ENCODE results near the gene PLS3. TPM values are rescaled to one million over a fixed set of nuclear protein-coding genes. Genes with fewer than 3 reads are reported as not detected.
"Not testable (repeated sequence)": the region's sequence is repeated elsewhere in the genome, so short reads cannot be mapped to it uniquely, and the experiment has no call there.

PLS3 gene
- total RNA-seq, 3 donors from 2014 or later, result 64.6 to 79.5 (median 69.4) TPM

DNA sequence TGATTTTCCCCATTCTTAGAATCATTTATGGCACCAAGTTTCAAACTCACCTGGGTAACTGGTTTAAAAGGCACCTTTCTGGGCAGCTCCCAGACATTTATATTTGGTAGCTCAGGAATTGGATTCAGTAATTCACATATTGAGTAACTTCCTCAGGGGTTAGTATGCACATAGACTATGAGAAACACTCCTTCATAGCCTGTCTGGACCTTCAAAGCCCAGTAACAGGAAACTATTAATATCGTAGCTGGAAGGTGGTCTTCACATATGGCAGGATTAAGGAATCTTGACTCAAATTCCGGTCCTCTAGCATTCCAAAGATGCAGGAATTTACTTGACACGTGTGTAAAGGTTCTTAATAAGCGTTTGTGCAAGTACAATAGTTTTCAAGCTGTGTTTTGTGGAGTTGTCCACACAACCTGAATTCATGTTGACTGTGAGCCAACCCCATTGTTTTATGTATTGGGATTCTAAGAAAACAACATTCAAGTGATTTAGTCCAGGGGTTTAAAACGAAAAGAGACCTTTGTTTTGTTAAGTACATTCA is 78.4 kb downstream of the PLS3 start:
- DNase-seq (ENCODE audit: low spot score in 2 of 2), result no peak
- no peaks in the 10 kb centered on the region for H3K9me3 ChIP-seq
- peaks cover 0 to 37% of the 10 kb centered on the region in 2 donors for H3K27me3 ChIP-seq
- TF ChIP-seq, protein P1, sequence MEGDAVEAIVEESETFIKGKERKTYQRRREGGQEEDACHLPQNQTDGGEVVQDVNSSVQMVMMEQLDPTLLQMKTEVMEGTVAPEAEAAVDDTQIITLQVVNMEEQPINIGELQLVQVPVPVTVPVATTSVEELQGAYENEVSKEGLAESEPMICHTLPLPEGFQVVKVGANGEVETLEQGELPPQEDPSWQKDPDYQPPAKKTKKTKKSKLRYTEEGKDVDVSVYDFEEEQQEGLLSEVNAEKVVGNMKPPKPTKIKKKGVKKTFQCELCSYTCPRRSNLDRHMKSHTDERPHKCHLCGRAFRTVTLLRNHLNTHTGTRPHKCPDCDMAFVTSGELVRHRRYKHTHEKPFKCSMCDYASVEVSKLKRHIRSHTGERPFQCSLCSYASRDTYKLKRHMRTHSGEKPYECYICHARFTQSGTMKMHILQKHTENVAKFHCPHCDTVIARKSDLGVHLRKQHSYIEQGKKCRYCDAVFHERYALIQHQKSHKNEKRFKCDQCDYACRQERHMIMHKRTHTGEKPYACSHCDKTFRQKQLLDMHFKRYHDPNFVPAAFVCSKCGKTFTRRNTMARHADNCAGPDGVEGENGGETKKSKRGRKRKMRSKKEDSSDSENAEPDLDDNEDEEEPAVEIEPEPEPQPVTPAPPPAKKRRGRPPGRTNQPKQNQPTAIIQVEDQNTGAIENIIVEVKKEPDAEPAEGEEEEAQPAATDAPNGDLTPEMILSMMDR (IDR thresholded peaks at IDR 0.05), result no peak
- TF ChIP-seq POLR2AphosphoS5 (IDR thresholded peaks at IDR 0.05), result no peak
- TF ChIP-seq POLR2A (IDR thresholded peaks at IDR 0.05), result no peak
- no peak overlapping the region for H3K27ac ChIP-seq
- no peaks in the 10 kb centered on the region for H3K36me3 ChIP-seq
- H3K4me3 ChIP-seq, result no peak overlapping the region
- intact Hi-C loops (cut with DNase I; ENCODE audit: low total_unique reads), result no loop called here
- no peaks in the 10 kb centered on the region for H3K4me1 ChIP-seq

DNA sequence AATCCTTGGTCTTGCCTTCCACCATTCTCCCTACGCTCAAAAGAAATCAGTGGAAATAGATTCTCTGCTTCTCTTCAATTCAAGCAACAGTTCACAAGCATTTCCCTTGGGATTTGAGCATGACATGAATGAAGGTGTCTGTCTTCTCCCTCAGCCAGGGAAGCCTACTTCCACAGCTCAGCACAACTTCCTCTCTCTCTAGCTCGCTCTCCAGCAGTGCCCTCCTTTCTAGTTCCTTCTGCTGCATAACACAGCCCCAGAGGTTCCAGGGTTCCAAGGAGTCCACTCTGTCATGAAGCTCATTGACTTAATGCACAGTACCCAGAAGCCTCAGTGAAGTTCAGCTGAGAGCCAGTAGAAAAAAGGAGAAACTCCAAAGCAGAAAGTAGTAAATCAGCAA is 81.3 kb downstream of the PLS3 start:
- no peaks in the 10 kb centered on the region for H3K9me3 ChIP-seq
- no peaks in the 10 kb centered on the region for H3K4me1 ChIP-seq
- TF ChIP-seq, protein P1 (IDR thresholded peaks at IDR 0.05), result no peak
- intact Hi-C loops (cut with DNase I; ENCODE audit: low total_unique reads), result loop anchor here (10.0 kb wide), 1 partner anchor 308 kb away; no protein-coding TSS in a partner anchor
- no peak overlapping the region for H3K27ac ChIP-seq
- H3K27me3 ChIP-seq, result peaks cover 0 to 36% of the 10 kb centered on the region in 2 donors
- H3K4me3 ChIP-seq, result no peak overlapping the region
- no peaks in the 10 kb centered on the region for H3K36me3 ChIP-seq
- no peak for DNase-seq (ENCODE audit: low spot score in 2 of 2)

DNA sequence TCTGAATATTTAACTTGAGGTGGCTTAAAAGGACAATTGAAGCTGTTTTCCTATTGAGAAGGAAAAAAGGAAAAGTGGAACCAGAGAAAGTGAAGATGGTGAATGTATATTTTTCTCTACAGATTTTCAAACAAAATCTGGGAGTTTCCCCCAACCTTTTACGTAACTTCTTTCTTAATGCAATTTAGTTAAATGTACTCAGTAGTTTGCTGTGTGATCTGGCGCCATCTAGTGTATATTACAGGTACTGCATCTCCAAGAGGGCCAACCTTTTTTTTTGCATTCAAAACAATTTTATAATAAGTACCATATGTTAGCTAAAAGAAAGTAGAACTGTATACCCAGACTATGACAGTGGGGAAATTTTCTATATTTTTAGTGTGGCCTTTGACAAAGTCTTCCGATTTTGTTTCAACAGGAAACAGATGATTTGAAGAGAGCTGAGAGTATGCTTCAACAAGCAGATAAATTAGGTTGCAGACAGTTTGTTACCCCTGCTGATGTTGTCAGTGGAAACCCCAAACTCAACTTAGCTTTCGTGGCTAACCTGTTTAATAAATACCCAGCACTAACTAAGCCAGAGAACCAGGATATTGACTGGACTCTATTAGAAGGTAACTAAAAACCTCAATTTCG is 82.0 kb downstream of the PLS3 start:
- Histone ChIP-seq H3K27me3 (peaks cover 0 to 37% of the 10 kb centered on the region in 2 donors), H3K4me1 (no peaks in the 10 kb centered on the region), H3K4me3 (no peak overlapping the region), H3K9me3 (no peaks in the 10 kb centered on the region), H3K36me3 (no peaks in the 10 kb centered on the region), H3K27ac (peak overlapping the region in 1 of 2 donors; percentile 49)
- intact Hi-C loops (cut with DNase I; ENCODE audit: low total_unique reads), result loop anchor here (10.0 kb wide), 1 partner anchor 308 kb away; no protein-coding TSS in a partner anchor
- TF ChIP-seq, protein P1 (IDR thresholded peaks at IDR 0.05), result peak; percentile 75 to 92 (median 90)
- no peak for TF ChIP-seq POLR2AphosphoS5 (IDR thresholded peaks at IDR 0.05)
- no peak for DNase-seq (ENCODE audit: low spot score in 2 of 2)

DNA sequence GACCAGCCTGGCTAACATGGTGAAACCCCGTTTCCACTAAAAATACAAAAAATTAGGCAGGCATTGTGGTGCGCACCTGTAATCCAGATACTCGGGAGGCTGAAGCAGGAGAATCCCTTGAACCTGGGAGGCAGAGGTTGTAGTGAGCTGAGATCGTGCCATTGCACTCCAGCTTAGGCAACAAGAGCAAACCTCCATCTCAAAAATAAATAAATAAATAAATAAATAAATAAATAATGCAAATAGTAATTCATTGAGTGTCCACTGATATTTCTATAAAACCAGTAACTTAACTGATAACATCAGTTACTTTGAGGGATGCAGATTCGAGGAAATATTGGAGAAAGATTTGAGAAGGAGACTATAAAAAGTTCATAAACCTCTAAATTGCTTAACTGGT is 83.4 kb downstream of the PLS3 start:
- H3K4me3 ChIP-seq; H3K4me1 ChIP-seq; H3K27ac ChIP-seq; H3K9me3 ChIP-seq; DNase-seq (ENCODE audit: low spot score in 2 of 2); H3K36me3 ChIP-seq: not testable (repeated sequence)
- intact Hi-C loops (cut with DNase I; ENCODE audit: low total_unique reads), result loop anchor here (10.0 kb wide), 1 partner anchor 310 kb away; no protein-coding TSS in a partner anchor
- peaks cover 0 to 40% of the 10 kb centered on the region in 2 donors for H3K27me3 ChIP-seq

DNA sequence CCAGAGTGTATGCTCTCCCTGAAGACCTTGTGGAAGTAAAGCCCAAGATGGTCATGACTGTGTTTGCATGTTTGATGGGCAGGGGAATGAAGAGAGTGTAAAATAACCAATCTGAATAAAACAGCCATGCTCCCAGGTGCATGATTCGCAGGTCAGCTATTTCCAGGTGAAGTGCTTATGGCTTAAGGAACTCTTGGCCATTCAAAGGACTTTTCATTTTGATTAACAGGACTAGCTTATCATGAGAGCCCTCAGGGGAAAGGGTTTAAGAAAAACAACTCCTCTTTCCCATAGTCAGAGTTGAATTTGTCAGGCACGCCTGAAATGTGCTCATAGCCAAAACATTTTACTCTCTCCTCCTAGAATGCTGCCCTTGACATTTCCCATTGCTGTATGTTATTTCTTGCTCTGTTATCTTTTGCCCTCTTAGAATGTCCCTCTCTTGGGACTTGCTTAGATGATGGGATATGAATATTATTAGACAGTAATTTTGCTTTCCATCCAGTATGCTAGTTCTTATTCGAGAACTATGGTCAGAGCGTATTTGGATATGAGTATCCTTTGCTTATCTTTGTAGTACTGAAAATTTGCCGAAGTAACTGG is 88.6 kb downstream of the PLS3 start:
- no peak for DNase-seq (ENCODE audit: low spot score in 2 of 2)
- Histone ChIP-seq H3K36me3 (no peaks in the 10 kb centered on the region), H3K4me1 (no peaks in the 10 kb centered on the region), H3K27me3 (peaks cover 0 to 44% of the 10 kb centered on the region in 2 donors), H3K4me3 (no peak overlapping the region), H3K27ac (no peak overlapping the region), H3K9me3 (no peaks in the 10 kb centered on the region)
- no peak for TF ChIP-seq POLR2A (IDR thresholded peaks at IDR 0.05)
- TF ChIP-seq, protein P1 (IDR thresholded peaks at IDR 0.05), result no peak
- TF ChIP-seq POLR2AphosphoS5 (IDR thresholded peaks at IDR 0.05), result no peak
- intact Hi-C loops (cut with DNase I; ENCODE audit: low total_unique reads), result loop anchor here (10.0 kb wide), 1 partner anchor 315 kb away; no protein-coding TSS in a partner anchor

Measured in breast epithelium (tissue), 4 donors.